NCI-H1105 (cell line): ENCODE measurements around the gene PUS1.
"Not testable (repeated sequence)": the region's sequence is repeated elsewhere in the genome, so short reads cannot be mapped to it uniquely, and the experiment has no call there.

Source experiments
- DNase-seq: peaks from one replicate; lab custom pipeline; 2025; lab: John Stamatoyannopoulos, UW

Gene PUS1

GRCh38 chr12:131928711-131929580 is at the start of gene PUS1:
Gene PUS1 (plus strand): TSS chr12:131929276. CDS start chr12:131929723, 447 bp downstream.
- DNase-seq, result peak; percentile 90

DNA sequence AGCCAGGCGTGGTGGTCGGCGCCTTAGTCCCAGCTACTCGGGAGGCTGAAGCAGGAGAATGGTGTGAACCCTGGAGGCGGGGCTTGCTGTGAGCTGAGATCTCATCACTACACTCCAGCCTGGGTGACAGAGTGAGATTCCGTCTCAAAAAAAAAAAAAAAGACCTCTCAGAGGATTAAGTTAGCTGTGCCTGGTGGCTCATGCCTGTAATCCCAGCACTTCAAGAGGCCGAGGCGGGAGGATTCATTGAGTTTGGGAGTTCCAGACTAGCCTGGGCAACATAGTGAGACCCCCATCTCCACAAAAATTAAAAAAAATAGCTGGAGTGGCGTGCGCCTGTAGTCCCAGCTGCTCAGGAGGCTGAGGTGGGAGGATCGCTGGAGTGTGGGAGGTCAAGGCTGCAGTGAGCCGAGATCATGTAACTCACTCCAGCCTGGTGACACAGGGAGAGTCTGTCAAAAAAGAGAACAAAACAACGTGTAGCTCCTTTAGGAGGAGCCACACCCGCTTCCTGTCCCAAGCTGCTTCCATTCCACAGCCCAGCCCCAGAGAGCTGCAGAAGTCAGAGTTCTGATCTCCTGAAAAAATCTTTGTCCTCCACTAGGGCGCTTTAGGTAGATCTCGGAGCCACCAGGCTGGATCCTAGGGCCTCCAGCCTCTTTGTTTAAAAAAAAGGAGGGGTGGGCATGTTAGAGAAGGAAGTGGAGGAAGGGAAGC is 46.1 kb upstream of the PUS1 start:
- DNase-seq, result no peak

DNA sequence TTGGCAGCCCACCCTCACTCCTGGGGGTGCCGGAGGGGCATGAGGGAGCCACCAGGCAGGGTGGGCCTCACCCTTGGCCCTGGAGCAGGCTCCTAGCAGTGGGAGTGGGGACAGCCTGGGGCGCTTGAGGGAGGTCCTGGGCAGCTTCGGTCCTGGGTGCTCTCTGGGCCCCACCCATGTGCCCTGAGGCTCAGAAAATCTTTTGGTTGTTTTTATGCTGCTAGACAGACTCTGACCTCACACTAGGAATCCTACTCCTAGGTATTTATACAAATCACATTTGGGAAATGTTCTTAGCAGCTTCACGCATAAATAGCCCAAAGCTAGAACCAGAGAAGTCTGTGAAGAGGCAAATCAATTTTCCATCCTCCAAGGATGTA is 45.6 kb upstream of the PUS1 start:
- DNase-seq, result no peak

GRCh38 chr12:131885076-131885475 is 44.0 kb upstream of the PUS1 start:
- DNase-seq, result not testable (repeated sequence)

GRCh38 chr12:131885543-131886057 is 43.5 kb upstream of the PUS1 start:
- DNase-seq, result no peak

GRCh38 chr12:131891722-131892121 is 37.4 kb upstream of the PUS1 start:
- not testable (repeated sequence) for DNase-seq

DNA sequence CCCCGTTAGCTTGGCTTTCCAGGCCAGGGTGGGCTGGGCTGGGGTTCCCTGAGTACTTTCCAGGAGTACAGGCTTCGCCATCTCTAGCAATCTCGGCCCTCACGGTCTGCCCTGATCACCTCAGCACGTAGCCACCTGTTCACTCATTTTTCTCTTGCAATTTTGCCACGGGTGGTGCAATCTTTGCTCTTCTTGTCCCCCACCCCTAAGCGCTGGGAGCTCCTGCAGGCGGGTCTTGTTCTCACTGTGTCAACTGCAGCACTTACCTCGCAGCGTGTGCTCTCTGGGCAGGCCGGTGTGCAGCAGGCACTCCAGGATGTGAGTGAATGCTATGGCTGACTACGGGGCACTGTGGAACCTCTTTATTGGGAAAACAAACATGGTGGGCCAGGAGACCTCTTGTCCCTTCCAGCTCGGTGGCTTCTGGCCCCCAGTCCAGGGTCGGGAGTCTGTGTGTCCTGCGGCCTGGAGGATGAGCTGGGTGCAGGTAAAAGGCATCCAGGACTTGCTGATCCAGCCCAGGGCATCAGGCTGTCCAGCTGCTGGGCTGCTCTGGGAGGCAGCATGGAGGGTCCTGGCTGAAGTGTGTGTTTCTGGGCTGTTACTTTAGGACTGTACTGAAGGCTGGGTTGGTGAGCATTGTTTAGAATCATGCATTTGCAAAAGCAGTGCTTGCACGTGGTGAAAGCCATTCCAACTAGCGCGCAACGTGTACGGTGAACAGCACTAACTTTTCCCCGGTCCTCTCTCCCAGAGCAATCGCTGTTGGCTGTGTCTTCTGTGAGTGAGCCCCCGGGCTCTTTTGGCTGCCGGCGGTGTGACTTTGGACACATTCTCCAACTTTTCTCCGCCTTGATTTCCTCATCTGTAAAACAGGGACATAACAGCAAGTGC is 36.1 kb upstream of the PUS1 start:
- DNase-seq, result no peak

GRCh38 chr12:131893605-131894312 is 35.3 kb upstream of the PUS1 start:
- DNase-seq, result no peak

- peak; percentile 97 for DNase-seq
Measured at GRCh38 chr12:131894313-131894860, 34.7 kb upstream of the PUS1 start, which contains the start of gene ULK1. Gene ULK1 (plus strand): TSS chr12:131894622. CDS start chr12:131895002, 380 bp downstream.

DNA sequence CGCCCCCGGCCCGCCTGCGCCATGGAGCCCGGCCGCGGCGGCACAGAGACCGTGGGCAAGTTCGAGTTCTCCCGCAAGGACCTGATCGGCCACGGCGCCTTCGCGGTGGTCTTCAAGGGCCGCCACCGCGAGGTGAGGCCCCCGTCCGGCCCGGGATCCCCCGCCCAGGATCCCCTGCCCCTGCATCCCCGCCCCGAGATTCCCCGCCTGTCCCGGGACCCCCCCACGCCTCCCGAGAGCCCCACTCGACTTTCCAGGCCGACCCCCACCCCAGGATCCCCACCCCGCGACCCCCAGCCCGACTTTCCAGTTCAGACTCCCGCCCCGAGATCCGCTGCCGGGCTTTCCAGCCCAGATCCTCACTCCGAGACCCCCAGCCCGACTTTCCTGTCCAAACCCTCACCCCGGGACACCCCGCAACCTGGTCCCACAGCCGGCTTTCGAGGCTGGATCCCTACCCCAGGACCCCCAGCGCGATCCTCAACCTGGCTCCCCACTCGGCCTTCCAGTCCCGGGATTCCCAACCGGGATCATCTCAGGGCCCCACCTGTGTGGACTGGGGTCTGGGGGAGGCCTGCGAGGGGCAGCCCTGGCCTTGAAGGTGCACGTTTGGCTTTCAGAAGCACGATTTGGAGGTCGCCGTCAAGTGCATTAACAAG is 34.0 kb upstream of the PUS1 start:
- no peak for DNase-seq

DNA sequence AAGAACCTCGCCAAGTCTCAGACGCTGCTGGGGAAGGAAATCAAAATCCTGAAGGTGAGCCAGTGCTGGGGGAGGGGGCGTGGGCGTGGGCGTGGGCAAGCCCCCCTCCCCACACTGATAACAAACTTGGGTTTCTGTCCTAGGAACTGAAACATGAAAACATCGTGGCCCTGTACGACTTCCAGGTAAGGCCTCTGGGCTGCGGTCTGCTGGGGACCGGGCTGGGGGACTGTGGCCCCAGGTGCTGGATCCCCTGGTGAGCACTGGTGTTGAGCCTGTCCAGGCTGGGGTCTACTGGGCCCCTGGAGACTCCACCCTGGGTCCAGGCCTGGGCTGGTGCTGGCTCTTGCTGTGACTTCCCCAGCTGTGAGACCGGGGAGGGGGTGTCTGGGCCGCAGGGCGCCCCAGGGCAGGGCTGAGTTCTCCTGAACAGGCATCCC is 33.4 kb upstream of the PUS1 start:
- no peak for DNase-seq

DNA sequence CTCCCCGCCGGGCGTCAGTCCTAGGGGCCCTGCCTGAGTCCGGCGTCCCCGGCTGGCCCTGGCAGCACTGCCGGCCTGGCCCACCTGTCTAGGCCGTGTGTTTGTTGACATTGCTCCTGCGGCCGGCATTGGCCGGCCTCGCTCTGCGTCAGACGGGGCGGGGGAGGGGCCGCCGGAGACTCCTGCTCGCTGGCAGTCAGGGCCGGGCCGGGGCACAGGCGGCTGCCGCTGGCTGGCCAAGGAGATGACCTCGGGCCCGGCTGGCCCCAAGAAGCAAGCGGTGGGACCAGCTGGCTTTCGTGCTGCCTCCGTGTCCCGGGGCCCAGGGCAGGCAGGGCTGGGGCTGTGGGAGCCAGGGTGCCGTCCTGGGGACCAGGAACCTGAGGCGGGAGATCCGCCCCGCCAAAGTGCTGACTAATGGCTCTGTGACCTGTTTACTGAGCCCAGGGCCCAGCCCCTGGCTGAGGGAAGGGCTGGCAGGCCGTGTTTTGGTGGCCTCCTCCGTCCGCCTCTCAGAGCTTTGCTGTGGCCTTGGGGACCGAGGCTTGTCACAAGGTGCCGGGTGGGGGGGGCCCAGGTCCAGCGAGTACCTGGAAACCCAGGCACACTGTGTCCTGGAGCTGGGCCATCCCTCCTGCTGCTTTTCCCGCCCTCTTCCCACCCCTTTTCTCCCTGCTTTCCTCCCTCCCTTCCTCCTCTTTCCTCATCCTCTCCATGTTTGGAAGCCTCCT is 32.8 kb upstream of the PUS1 start:
- DNase-seq, result peak; percentile 60

DNA sequence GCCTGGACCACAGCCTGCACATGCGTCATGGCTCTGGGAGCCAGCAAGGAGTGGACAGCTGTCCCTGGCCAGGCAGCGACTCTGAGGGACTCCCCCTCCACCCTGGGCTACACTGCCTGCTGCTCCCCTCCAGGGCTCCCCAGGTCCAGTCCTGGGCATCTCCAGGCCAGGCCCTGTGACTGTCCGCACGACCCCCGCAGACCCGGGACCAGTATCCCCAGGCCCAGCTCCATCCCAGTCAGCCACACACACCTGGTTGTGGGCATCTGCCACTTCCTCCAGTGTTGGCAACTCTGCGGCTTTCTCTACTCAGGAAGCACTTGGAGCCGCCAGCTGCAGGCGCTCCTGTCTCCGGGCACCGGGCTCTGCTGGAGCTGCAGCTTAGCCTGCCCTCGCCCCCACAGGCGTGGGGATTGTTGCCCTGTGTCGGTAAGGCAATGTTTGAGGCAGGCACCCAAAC is 32.2 kb upstream of the PUS1 start:
- no peak for DNase-seq

- no peak for DNase-seq
Measured at GRCh38 chr12:131897276-131897675, 31.8 kb upstream of the PUS1 start.

- DNase-seq, result no peak
Measured at GRCh38 chr12:131897875-131898274, 31.2 kb upstream of the PUS1 start.

DNA sequence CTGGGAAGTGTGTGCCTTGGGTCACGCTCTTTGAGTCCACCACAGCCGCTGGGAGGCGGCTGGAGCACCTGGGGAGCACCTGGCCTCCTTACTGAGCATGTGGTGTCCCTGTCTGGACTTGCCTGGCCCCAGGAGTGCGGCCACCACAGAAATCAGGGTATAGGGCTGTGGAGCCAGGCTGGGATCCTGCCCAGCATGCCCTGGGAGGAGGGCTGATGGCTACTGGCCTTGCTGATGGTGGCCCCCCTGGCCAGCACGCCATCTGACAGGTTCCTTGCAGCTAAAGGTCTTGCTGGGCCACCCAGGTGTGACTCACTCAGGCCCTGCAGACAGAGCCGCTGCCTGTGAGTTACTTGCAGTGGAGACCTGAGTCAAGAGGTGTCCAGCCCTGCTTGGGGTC is 28.7 kb upstream of the PUS1 start:
- DNase-seq, result no peak

DNA sequence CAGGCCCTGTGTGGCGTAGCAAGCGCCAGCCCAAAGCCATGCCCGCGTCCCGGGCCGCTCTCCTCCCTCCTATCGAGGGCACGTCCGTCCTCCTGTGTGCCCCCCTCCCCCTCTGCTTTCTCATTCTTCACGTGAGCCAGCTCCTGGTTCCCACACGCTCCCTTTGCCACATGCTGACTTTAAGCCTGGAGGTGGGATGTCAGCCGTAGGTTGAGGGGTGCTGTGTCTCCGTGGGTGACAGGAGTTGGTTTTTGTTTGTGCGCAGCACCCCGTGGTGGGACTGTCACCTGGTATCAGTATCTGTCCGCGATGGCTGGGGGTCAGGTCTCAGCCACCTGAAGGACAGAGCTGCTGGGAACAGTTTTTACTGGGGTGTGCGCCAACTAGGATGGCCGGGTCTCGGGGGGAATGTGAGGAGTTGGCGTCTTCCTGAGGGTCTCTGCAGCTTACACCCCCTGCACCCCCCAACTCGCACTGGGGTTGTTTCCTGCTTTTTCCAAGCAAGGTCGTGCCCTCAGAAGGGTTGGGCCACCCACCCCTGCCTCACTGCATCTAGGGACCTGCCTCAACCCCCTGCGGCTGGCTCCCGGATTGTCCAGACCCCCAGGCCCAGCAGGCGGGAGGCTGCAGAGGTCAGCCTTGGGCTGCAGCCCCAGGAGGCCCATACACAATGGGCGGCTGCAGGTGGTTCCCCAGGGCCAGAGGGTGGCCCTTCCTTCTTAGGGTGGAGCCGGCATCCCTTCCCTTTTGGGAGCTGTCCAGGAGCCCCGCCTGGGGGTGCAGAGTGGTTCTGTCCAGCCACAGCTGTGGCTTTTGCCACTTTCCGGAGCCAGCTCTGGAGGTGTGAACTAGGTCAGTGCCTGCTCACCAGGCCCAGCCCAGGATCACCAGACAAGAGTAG is 27.4 kb upstream of the PUS1 start:
- DNase-seq, result no peak
